Tibial artery (tissue), 4 donors: Measurements from ENCODE around the gene NFX1.

Experiments used
- DNase-seq, 2 donors: peaks; one replicate each; pipeline ENCODE4 v3.0.0-alpha.2; 2019
- H3K27ac ChIP-seq, 2 donors: fragments of 200-600 bp; sonication (generic) in 1 of 2; 1 replicate in 1 of 2; 2 replicates in 1 of 2; pipeline ENCODE4 v1.5.1; 2018 to 2019; ENCODE audit warnings: mild to moderate bottlenecking in 1 of 2
- H3K27me3 ChIP-seq, 2 donors: fragments of 200-600 bp; sonication (generic) in 1 of 2; one replicate each; pipeline versions ENCODE4 v1.5.1 to v1.6.0; 2016 to 2019
- H3K36me3 ChIP-seq, 3 donors: fragments of 200-600 bp; sonication (generic) in 2 of 3; one replicate each; pipeline ENCODE4 v1.5.1; 2016 to 2019; ENCODE audit warnings: mild to moderate bottlenecking in 2 of 3
- H3K4me1 ChIP-seq, 4 donors: fragments of 200-600 bp; sonication (generic) in 2 of 4; 1 replicate in 3 of 4; 2 replicates in 1 of 4; pipeline ENCODE4 v1.5.1; 2016 to 2019
- H3K4me3 ChIP-seq, 2 donors: fragments of 200-600 bp; sonication (generic) in 1 of 2; 1 replicate in 1 of 2; 2 replicates in 1 of 2; pipeline ENCODE4 v1.5.1; 2018 to 2019; ENCODE audit warnings: mild to moderate bottlenecking in 2 of 2
- H3K9me3 ChIP-seq, 3 donors: fragments of 200-600 bp; sonication (generic) in 1 of 3; one replicate each; pipeline ENCODE4 v1.5.1; 2016 to 2019
- CTCF ChIP-seq, 2 experiments: fragments of 200-600 bp in 1 of 2; fragments of 450-650 bp in 1 of 2; IDR thresholded peaks; one replicate each; pipeline ENCODE4 v1.5.1; 2017 to 2019; ENCODE audit warnings: antibody characterized with exemption in 2 of 2, mild to moderate bottlenecking in 1 of 2, moderate library complexity in 1 of 2
- intact Hi-C: fragments of 100-400 bp; cut with DNase I; formaldehyde crosslinking; loops from one replicate; pipeline ENCODE4 v1.15.0; 2023; ENCODE audit warnings: low total_unique reads

NFX1 gene

GRCh38 chr9:33294670-33295432 lies 4.5 kb downstream of the NFX1 start:
- H3K27me3 ChIP-seq, result no peaks in the 10 kb centered on the region
- no peak overlapping the region for H3K4me3 ChIP-seq
- intact Hi-C loops, result no loop called here
- H3K36me3 ChIP-seq, result peaks cover 34 to 59% (median 56%) of the 10 kb centered on the region in 3 donors
- no peak for TF ChIP-seq CTCF (IDR thresholded peaks at IDR 0.05)
- DNase-seq, result no peak
- H3K9me3 ChIP-seq, result no peaks in the 10 kb centered on the region
- H3K27ac ChIP-seq, result no peak overlapping the region
- H3K4me1 ChIP-seq, result peaks cover 0 to 77% (median 52%) of the 10 kb centered on the region in 4 donors

- no peak for DNase-seq
- no peak overlapping the region for H3K4me3 ChIP-seq
- H3K9me3 ChIP-seq, result no peaks in the 10 kb centered on the region
- H3K27ac ChIP-seq, result no peak overlapping the region
- TF ChIP-seq CTCF (IDR thresholded peaks at IDR 0.05), result no peak
- H3K4me1 ChIP-seq, result peaks cover 0 to 77% (median 53%) of the 10 kb centered on the region in 4 donors
- intact Hi-C loops, result no loop called here
- H3K36me3 ChIP-seq, result peaks cover 34 to 66% (median 60%) of the 10 kb centered on the region in 3 donors
- H3K27me3 ChIP-seq, result no peaks in the 10 kb centered on the region
Measured at GRCh38 chr9:33295571-33295970, 5.3 kb downstream of the NFX1 start.

- intact Hi-C loops, result no loop called here
- H3K4me3 ChIP-seq, result no peak overlapping the region
- peaks cover 45 to 84% (median 79%) of the 10 kb centered on the region in 3 donors for H3K36me3 ChIP-seq
- H3K4me1 ChIP-seq, result peaks cover 0 to 63% (median 38%) of the 10 kb centered on the region in 4 donors
- no peaks in the 10 kb centered on the region for H3K27me3 ChIP-seq
- peak; percentile 66 to 73 for DNase-seq
- TF ChIP-seq CTCF (IDR thresholded peaks at IDR 0.05), result no peak
- no peaks in the 10 kb centered on the region for H3K9me3 ChIP-seq
- H3K27ac ChIP-seq, result no peak overlapping the region
Measured at GRCh38 chr9:33297432-33297831, 7.1 kb downstream of the NFX1 start.

- peaks cover 62 to 99% (median 89%) of the 10 kb centered on the region in 3 donors for H3K36me3 ChIP-seq
- DNase-seq, result no peak
- intact Hi-C loops, result no loop called here
- H3K4me1 ChIP-seq, result peaks cover 0 to 36% (median 26%) of the 10 kb centered on the region in 4 donors
- H3K9me3 ChIP-seq, result no peaks in the 10 kb centered on the region
- no peak for TF ChIP-seq CTCF (IDR thresholded peaks at IDR 0.05)
- no peak overlapping the region for H3K27ac ChIP-seq
- H3K27me3 ChIP-seq, result no peaks in the 10 kb centered on the region
- H3K4me3 ChIP-seq, result no peak overlapping the region
Measured at GRCh38 chr9:33300546-33300945, 10.2 kb downstream of the NFX1 start.

GRCh38 chr9:33304362-33304761 lies 14.0 kb downstream of the NFX1 start:
- intact Hi-C loops, result no loop called here
- Histone ChIP-seq H3K27ac (no peak overlapping the region), H3K4me3 (no peak overlapping the region), H3K9me3 (no peaks in the 10 kb centered on the region), H3K27me3 (no peaks in the 10 kb centered on the region), H3K4me1 (peaks cover 0 to 3% (median 0%) of the 10 kb centered on the region in 4 donors), H3K36me3 (peaks cover 82 to 99% (median 94%) of the 10 kb centered on the region in 3 donors)
- no peak for DNase-seq
- no peak for TF ChIP-seq CTCF (IDR thresholded peaks at IDR 0.05)
